ENCODE results near the gene LMNB1.

The LMNB1 gene

DNA sequence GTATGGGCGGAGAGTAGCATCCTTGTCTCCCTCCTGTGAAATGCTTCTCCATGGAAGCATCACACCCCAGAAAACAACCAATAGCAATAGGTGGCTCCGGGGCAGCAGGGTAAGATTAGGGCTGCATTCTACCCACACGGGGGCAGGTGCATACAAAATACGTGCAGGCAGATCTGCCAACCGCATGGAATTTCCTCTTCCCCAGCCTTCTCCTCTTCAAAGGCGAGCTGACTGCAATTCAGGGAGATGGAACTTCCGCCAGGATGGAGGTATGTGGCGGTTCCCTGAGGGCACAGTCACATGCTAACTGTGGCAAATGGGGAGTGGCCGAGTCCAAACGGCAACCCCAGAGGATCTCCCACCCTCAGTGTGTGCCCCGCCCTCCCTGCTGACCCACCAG is 81.5 kb downstream of the LMNB1 start:
- H4K20me1 ChIP-seq (ENCODE audit: insufficient read depth, low read length), result no peaks in the 10 kb centered on the region
- no peaks in the 10 kb centered on the region for H3K79me2 ChIP-seq (ENCODE audit: insufficient read depth, low read length)
- H3K9me2 ChIP-seq (ENCODE audit: low read depth, low read length), result no peaks in the 10 kb centered on the region
- H3K27me3 ChIP-seq (ENCODE audit: insufficient read depth, low read length), result no peaks in the 10 kb centered on the region
- no peaks in the 10 kb centered on the region for H3F3A ChIP-seq (ENCODE audit: insufficient read depth, low read length)
- TF ChIP-seq, protein P1, sequence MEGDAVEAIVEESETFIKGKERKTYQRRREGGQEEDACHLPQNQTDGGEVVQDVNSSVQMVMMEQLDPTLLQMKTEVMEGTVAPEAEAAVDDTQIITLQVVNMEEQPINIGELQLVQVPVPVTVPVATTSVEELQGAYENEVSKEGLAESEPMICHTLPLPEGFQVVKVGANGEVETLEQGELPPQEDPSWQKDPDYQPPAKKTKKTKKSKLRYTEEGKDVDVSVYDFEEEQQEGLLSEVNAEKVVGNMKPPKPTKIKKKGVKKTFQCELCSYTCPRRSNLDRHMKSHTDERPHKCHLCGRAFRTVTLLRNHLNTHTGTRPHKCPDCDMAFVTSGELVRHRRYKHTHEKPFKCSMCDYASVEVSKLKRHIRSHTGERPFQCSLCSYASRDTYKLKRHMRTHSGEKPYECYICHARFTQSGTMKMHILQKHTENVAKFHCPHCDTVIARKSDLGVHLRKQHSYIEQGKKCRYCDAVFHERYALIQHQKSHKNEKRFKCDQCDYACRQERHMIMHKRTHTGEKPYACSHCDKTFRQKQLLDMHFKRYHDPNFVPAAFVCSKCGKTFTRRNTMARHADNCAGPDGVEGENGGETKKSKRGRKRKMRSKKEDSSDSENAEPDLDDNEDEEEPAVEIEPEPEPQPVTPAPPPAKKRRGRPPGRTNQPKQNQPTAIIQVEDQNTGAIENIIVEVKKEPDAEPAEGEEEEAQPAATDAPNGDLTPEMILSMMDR (IDR thresholded peaks at IDR 0.05; ENCODE audit: low read length), result no peak
- TF ChIP-seq EZH2 (IDR thresholded peaks at IDR 0.05; ENCODE audit: borderline replicate concordance, low read length), result no peak
- no peak overlapping the region for H3K27ac ChIP-seq (ENCODE audit: low read depth, low read length, poor library complexity, severe bottlenecking)
- H3K9ac ChIP-seq (ENCODE audit: low read length), result no peak overlapping the region
- no peaks in the 10 kb centered on the region for H3K4me1 ChIP-seq (ENCODE audit: insufficient read depth, low read length, severe bottlenecking)
- H2AFZ ChIP-seq (ENCODE audit: low read length), result no peak overlapping the region
- H3K4me2 ChIP-seq (ENCODE audit: low read length), result no peak overlapping the region
- H3K9me3 ChIP-seq (ENCODE audit: low read length), result no peaks in the 10 kb centered on the region
- no peak overlapping the region for H3K4me3 ChIP-seq (ENCODE audit: low read depth, low read length, poor library complexity, severe bottlenecking)
- H3K36me3 ChIP-seq (ENCODE audit: insufficient read depth, low read length), result no peaks in the 10 kb centered on the region

DNA sequence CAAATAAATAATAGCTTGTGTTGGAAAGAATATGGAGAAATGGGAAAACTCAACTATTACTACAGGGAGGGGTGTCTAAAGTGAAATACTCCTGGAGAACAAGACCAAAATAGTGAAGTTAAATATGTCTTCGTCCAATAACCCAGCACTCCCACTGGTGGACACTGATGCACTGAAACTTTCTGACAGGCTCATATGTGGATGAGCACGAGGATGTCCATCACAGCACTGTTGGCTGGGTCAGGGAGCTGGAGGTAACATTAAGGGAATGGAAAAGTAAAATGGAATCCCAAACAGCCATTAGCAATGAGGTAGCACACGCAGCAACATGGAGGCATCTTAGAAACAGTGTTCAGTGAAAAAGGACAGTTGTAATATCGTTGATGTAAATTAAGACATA is 86.5 kb downstream of the LMNB1 start:
- TF ChIP-seq, protein P1 (IDR thresholded peaks at IDR 0.05; ENCODE audit: low read length), result no peak
- TF ChIP-seq EZH2 (IDR thresholded peaks at IDR 0.05; ENCODE audit: borderline replicate concordance, low read length), result no peak
- H3K36me3 ChIP-seq (ENCODE audit: insufficient read depth, low read length), result no peaks in the 10 kb centered on the region
- H3K4me2 ChIP-seq (ENCODE audit: low read length), result no peak overlapping the region
- no peak overlapping the region for H3K4me3 ChIP-seq (ENCODE audit: low read depth, low read length, poor library complexity, severe bottlenecking)
- no peaks in the 10 kb centered on the region for H3K4me1 ChIP-seq (ENCODE audit: insufficient read depth, low read length, severe bottlenecking)
- H3K9me3 ChIP-seq (ENCODE audit: low read length), result no peaks in the 10 kb centered on the region
- no peak overlapping the region for H3K27ac ChIP-seq (ENCODE audit: low read depth, low read length, poor library complexity, severe bottlenecking)
- H4K20me1 ChIP-seq (ENCODE audit: insufficient read depth, low read length), result no peaks in the 10 kb centered on the region
- H3K79me2 ChIP-seq (ENCODE audit: insufficient read depth, low read length), result no peaks in the 10 kb centered on the region
- no peak overlapping the region for H3K9ac ChIP-seq (ENCODE audit: low read length)
- no peak overlapping the region for H2AFZ ChIP-seq (ENCODE audit: low read length)
- H3K27me3 ChIP-seq (ENCODE audit: insufficient read depth, low read length), result no peaks in the 10 kb centered on the region
- no peaks in the 10 kb centered on the region for H3F3A ChIP-seq (ENCODE audit: insufficient read depth, low read length)
- no peaks in the 10 kb centered on the region for H3K9me2 ChIP-seq (ENCODE audit: low read depth, low read length)

DNA sequence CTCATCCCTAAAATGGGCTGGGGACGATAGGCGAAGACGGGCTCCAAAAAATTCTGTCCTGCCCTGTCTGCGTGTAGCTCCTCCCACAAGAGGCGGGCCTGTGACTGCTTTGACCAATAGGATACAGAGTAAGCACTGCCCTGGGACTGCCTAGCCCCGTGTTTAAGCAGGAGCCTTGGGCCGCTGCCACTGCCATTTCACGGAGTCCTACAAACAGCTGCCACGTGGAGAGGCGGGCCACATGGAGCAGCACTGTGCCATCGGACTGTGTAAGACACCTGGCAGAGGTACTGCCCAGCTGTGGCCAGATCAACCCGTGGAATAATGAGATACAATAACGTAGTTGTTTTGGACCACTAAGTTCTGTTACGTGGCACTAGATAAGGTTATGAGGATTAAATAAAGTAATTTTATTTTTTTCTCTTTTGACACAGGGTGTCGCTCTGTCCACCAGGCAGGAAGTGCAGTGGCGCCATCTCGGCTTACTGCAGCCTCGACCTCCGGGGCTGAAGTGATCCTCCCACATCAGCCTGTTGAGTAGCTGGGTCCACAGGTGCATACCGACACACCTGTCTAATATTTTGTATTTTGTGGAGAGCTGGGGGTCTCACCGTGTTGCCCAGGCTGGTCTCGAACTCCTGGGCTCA is 87.2 kb downstream of the LMNB1 start:
- Histone ChIP-seq H4K20me1 (ENCODE audit: insufficient read depth, low read length) (no peaks in the 10 kb centered on the region), H2AFZ (ENCODE audit: low read length) (no peak overlapping the region), H3K4me1 (ENCODE audit: insufficient read depth, low read length, severe bottlenecking) (no peaks in the 10 kb centered on the region), H3K36me3 (ENCODE audit: insufficient read depth, low read length) (no peaks in the 10 kb centered on the region), H3K27ac (ENCODE audit: low read depth, low read length, poor library complexity, severe bottlenecking) (no peak overlapping the region), H3K79me2 (ENCODE audit: insufficient read depth, low read length) (no peaks in the 10 kb centered on the region), H3F3A (ENCODE audit: insufficient read depth, low read length) (no peaks in the 10 kb centered on the region), H3K9me2 (ENCODE audit: low read depth, low read length) (no peaks in the 10 kb centered on the region), H3K9me3 (ENCODE audit: low read length) (no peaks in the 10 kb centered on the region), H3K4me3 (ENCODE audit: low read depth, low read length, poor library complexity, severe bottlenecking) (no peak overlapping the region), H3K9ac (ENCODE audit: low read length) (no peak overlapping the region), H3K27me3 (ENCODE audit: insufficient read depth, low read length) (no peaks in the 10 kb centered on the region), H3K4me2 (ENCODE audit: low read length) (no peak overlapping the region)
- TF ChIP-seq, protein P1 (IDR thresholded peaks at IDR 0.05; ENCODE audit: low read length), result no peak
- TF ChIP-seq EZH2 (IDR thresholded peaks at IDR 0.05; ENCODE audit: borderline replicate concordance, low read length), result no peak

All from OCI-LY1 (cell line).